ENCODE measurements around the gene TNS1.

The TNS1 gene

DNA sequence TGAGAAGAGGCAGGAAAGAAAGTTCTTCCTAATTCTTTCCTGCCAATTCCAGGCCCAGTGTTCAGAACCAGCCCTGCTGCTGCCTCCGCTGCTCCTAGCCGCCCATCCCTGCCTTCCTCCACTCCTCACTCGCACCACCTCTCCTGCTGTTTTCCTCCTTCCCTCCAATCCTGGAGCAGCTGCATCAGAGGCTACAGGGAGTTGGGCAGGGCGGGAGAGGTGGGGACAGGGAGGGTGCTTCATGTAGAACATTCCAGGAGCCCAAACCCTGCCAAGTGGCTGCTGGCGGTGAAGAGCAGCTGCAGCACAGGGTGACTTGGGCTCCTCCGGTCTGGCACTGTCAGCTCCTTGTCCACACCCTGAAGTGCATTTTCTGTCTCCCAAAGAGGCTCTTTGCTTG, 176.3 kb downstream of the TNS1 start:
- Mint-ChIP-seq H3K4me1 (ENCODE audit: low read depth in 2 of 2) (no peaks in the 10 kb centered on the region), H3K9me3 (no peaks in the 10 kb centered on the region)

DNA sequence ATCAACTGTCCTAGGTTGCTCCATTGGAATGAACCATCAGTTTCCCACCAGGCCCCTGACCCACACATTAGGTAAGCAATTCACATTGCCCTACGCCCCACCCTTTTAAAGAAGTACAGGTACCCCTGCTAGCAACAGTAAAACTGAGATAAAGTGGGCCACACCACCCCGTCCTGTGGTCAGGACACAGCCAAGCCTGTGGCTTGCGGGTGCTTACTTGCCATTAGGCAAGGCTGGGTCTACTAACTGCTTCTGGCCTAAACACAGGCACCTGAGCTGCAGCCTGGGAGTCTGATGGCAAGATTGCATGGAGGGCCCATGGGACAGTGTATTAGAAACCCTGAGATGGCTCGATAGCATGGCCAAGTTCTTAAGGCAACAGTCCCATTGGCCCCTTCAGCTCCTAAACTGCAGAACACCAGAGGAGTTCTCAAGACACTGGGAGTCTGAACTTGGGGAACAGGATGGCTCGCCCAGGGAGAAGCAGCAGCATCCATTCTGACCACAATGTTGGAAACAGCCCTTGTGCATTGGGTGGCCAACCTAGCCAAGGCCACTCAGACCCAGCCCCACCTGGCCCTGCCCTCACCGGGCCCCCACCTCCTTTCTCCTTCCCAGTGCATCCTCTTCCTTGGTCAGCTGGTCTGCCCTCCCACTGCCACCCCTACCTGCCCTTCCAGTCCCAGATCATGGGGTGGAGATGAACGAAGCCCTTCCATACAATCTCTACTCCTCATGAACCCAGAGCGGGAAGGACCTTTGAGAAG, 177.1 kb downstream of the TNS1 start:
- H3K27ac Mint-ChIP-seq, result peak overlapping the region in 1 of 2 donors; percentile 24
- no peaks in the 10 kb centered on the region for H3K4me1 Mint-ChIP-seq (ENCODE audit: low read depth in 2 of 2)
- peaks cover 5% of the 10 kb centered on the region for H3K36me3 Mint-ChIP-seq (ENCODE audit: insufficient read depth)
- no peak for ATAC-seq (replicated peaks)
- peaks cover 20 to 71% of the 10 kb centered on the region in 2 donors for H3K27me3 Mint-ChIP-seq
- H3K9me3 Mint-ChIP-seq, result no peaks in the 10 kb centered on the region
- H3K4me3 Mint-ChIP-seq, result no peak overlapping the region
- DNase-seq, result no peak

More for the DNA sequence above, 176.3 kb downstream of the TNS1 start:
- H3K36me3 Mint-ChIP-seq (ENCODE audit: insufficient read depth), result peaks cover 5% of the 10 kb centered on the region
- H3K4me3 Mint-ChIP-seq, result no peak overlapping the region
- DNase-seq (no peak), ATAC-seq (replicated peaks) (no peak)
- peak overlapping the region in 1 of 2 donors; percentile 24 for H3K27ac Mint-ChIP-seq
- peaks cover 20 to 75% of the 10 kb centered on the region in 2 donors for H3K27me3 Mint-ChIP-seq

DNA sequence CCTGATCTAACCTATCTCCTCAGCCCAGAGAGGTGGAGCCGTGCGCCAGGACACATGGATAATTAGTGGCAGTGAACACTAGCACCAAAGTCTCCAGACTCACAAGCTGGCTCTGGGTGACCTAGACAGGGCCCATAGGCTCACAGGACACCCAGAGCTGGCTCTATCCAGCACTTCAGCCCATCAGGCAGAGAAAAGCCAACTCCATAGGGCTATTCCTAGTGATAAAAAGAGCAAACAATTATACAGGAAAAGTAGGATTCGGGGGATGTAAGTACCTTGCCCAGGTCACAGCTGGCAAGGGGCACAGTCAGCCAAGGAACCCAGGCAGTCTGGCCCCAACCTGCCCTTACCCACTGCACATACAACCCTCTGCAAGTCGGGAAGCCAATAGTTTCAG, 178.6 kb downstream of the TNS1 start:
- Mint-ChIP-seq H3K4me3 (no peak overlapping the region), H3K36me3 (ENCODE audit: insufficient read depth) (peaks cover under 1% of the 10 kb centered on the region), H3K27ac (no peak overlapping the region), H3K27me3 (peaks cover 12 to 62% of the 10 kb centered on the region in 2 donors), H3K4me1 (ENCODE audit: low read depth in 2 of 2) (no peaks in the 10 kb centered on the region), H3K9me3 (no peaks in the 10 kb centered on the region)
- DNase-seq (no peak), ATAC-seq (replicated peaks) (no peak)

DNA sequence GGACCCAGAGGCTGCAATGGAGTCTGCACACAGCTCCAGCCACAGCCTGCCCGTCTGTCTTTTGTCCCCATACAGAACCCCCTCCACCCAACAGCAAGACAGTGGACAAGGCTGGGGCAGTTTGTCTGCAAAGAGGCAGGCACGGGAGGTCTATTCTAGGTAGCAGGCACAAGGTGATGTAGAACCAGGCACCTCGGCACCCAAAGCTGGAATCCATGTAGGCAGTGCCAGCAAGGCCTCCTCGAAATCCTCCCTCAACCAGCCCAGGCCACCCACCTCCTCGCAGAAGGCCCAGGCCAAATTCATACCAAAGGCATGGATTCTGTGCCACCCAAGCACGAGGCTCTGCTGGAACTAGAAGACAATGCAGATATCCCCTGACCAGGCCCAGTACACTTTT, 179.2 kb downstream of the TNS1 start:
- Mint-ChIP-seq H3K36me3 (ENCODE audit: insufficient read depth) (no peaks in the 10 kb centered on the region), H3K9me3 (no peaks in the 10 kb centered on the region), H3K27me3 (peaks cover 10 to 58% of the 10 kb centered on the region in 2 donors), H3K4me1 (ENCODE audit: low read depth in 2 of 2) (no peaks in the 10 kb centered on the region), H3K27ac (no peak overlapping the region), H3K4me3 (no peak overlapping the region)
- ATAC-seq (replicated peaks) (no peak), DNase-seq (no peak)

DNA sequence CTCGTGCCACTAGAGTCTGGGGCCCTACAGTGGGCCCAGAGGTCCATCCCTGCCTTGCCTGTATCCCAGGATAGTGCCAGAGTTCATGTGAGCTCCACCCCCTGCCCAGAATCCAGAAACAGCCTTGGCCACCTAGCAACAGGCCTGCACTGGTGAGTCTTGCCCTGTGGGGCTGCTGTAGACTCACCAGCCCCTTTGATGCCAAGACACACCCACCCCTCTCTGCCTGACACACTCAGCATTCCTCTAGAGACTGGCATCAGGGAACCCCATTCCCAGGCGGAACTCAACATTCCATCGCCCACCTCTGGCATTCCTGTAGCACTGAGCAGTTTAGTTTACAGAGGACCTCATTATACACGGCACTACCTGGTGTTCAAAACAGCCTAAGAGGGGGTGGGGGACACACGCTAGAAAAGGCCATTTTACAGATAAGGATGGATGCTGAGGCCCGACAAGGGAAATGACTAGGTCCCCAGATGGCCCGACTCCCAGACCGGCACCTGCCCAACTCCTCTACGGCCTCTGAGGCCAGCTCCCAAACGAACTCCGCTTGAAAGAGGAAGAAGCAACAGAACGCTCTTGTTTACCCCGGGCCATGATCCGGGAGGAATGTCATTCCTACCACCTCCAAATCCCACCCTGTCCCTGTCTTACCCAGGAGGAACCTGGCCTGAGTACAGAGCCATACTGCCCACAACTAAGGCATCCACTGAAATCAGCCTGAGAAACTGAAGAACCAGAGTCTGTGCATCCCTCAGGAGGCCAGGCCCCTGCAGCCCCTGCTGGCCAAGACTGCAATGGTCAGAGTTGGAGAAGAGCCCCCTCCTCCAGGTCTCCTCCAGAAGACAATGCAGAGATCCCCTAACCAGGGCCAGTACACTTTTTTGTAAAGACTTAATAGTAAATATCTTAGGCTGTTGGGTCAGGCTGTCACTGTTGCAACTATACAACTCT, 180.2 kb downstream of the TNS1 start:
- no peak for DNase-seq
- no peak for ATAC-seq (replicated peaks)
- Mint-ChIP-seq H3K9me3 (no peaks in the 10 kb centered on the region), H3K36me3 (ENCODE audit: insufficient read depth) (no peaks in the 10 kb centered on the region), H3K27ac (no peak overlapping the region), H3K4me1 (ENCODE audit: low read depth in 2 of 2) (no peaks in the 10 kb centered on the region), H3K4me3 (no peak overlapping the region), H3K27me3 (peaks cover 7 to 55% of the 10 kb centered on the region in 2 donors)

DNA sequence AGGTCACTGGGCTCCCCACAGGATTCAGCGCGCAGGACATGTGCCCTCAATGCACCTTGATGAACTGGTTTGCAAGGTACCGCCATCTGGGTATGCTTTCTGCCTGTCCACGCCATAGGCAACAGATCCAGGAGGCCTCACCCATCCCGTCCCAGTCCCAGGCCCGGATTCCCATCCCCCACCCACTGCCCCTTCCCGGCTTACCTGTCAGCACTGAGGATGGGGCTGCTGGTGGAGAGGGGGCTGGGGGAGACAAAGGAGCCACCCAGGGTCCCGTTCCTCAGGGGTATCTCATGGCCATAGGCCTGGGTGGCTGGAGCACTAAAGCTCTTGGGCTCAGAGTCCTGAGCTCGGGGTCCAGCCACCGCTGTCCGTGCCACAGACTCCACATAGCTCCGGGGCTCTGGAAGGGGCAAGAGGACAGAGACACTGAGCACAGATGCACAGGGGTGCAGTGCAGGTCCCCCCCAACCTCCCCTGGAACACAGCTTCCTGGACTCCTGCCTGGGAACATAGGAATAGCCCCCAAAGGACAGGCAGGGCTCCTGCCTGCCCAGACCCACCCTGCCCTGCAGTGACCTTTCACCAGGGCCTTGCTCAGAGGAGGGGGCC, 181.2 kb downstream of the TNS1 start:
- no peaks in the 10 kb centered on the region for H3K36me3 Mint-ChIP-seq (ENCODE audit: insufficient read depth)
- no peak for DNase-seq
- no peaks in the 10 kb centered on the region for H3K4me1 Mint-ChIP-seq (ENCODE audit: low read depth in 2 of 2)
- H3K27me3 Mint-ChIP-seq, result peaks cover under 1 to 50% of the 10 kb centered on the region in 2 donors
- ATAC-seq (replicated peaks), result no peak
- no peak overlapping the region for H3K4me3 Mint-ChIP-seq
- H3K9me3 Mint-ChIP-seq, result no peaks in the 10 kb centered on the region
- no peak overlapping the region for H3K27ac Mint-ChIP-seq

DNA sequence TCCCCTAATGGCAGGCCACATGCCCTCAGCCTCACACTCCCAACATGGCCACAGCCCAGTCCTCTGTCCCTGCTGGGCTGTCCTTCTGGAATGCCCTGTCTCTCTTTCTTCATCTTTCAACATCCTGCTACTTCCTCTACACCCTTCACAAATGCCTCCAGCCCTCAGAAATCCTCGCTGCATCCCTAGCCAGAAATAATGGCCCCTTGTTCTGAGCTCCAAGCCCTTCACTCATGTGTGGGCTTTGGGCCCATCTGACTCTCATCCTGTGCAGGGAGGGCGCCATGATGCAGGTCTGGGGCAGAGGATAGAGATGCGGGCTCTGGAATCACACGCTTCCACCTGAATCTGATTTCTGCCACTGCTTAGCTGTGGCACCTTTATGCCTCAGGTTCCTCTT, 181.9 kb downstream of the TNS1 start:
- Mint-ChIP-seq H3K4me1 (ENCODE audit: low read depth in 2 of 2) (no peaks in the 10 kb centered on the region), H3K4me3 (no peak overlapping the region), H3K27ac (no peak overlapping the region), H3K9me3 (no peaks in the 10 kb centered on the region), H3K36me3 (ENCODE audit: insufficient read depth) (no peaks in the 10 kb centered on the region), H3K27me3 (peaks cover 0 to 43% of the 10 kb centered on the region in 2 donors)
- DNase-seq (no peak), ATAC-seq (replicated peaks) (no peak)

DNA sequence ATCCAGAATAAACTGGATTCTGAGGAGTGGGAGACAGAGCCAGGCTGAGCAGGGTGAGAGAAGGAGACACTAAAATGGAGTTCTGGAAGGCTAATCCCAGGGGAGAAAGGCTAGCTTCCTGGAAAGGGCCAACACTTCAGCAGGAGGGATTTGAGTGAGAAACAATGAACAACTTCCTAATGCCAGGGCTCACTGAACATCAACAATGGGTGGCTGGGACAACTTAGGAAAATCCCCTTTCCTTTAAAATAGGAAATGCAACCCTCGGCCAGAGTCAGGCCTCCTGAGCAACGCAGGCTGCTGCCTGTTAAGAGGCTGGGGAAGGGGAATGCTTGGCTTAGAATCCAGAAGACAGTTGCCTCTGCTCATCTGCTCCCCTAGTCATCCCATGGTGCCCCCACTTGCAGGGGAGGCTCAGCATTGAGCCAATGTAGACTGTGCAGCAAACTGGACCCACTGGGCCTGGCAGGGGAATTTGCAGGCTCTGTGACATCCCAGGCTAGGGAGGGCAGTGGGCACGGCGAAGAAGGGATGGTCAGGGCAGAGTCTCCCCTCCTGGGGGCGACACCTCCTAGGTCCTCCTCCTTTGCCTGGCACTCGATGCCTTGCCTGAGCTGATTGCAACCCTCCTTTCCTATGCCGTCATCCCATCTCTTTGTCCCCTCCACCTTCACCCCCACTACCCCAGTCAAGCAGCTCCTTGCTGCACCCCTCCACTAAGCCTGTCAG, 182.5 kb downstream of the TNS1 start:
- ATAC-seq (replicated peaks), result no peak
- no peak for DNase-seq
- H3K36me3 Mint-ChIP-seq (ENCODE audit: insufficient read depth), result no peaks in the 10 kb centered on the region
- peaks cover 0 to 43% of the 10 kb centered on the region in 2 donors for H3K27me3 Mint-ChIP-seq
- H3K4me3 Mint-ChIP-seq, result no peak overlapping the region
- H3K9me3 Mint-ChIP-seq, result no peaks in the 10 kb centered on the region
- no peaks in the 10 kb centered on the region for H3K4me1 Mint-ChIP-seq (ENCODE audit: low read depth in 2 of 2)
- peak overlapping the region in 1 of 2 donors; percentile 30 for H3K27ac Mint-ChIP-seq

DNA sequence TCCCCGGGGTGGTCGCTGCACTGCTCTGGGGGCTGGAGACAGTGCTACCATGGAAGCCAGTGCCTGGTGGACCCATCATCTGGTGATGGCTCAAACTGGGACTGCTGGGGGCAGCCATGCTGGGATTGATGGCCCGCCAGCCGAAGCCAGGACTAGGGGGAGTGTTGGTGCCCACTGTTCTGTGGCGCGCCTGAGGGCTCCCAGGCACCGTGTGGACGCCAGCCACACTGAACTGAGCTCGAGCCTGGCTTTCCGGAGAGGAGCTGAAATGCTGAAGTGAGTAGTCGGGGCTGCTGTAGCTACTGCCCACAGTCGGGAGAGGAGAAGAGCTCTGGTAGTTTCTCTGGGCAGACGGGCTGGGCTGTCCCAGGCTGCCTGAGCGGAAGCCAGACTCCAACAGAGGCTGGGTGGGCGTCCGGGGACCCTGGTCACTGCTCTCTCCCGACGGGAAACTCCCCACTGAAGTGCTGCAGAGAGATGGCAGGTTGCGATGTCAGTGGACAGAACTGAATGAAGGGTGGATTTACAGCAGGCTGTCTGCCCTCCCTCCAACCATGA, 184.4 kb downstream of the TNS1 start:
- Mint-ChIP-seq H3K4me1 (ENCODE audit: low read depth in 2 of 2) (no peaks in the 10 kb centered on the region), H3K36me3 (ENCODE audit: insufficient read depth) (no peaks in the 10 kb centered on the region), H3K9me3 (no peaks in the 10 kb centered on the region), H3K4me3 (no peak overlapping the region), H3K27me3 (peaks cover 8 to 40% of the 10 kb centered on the region in 2 donors), H3K27ac (no peak overlapping the region)
- ATAC-seq (replicated peaks) (no peak), DNase-seq (no peak)

DNA sequence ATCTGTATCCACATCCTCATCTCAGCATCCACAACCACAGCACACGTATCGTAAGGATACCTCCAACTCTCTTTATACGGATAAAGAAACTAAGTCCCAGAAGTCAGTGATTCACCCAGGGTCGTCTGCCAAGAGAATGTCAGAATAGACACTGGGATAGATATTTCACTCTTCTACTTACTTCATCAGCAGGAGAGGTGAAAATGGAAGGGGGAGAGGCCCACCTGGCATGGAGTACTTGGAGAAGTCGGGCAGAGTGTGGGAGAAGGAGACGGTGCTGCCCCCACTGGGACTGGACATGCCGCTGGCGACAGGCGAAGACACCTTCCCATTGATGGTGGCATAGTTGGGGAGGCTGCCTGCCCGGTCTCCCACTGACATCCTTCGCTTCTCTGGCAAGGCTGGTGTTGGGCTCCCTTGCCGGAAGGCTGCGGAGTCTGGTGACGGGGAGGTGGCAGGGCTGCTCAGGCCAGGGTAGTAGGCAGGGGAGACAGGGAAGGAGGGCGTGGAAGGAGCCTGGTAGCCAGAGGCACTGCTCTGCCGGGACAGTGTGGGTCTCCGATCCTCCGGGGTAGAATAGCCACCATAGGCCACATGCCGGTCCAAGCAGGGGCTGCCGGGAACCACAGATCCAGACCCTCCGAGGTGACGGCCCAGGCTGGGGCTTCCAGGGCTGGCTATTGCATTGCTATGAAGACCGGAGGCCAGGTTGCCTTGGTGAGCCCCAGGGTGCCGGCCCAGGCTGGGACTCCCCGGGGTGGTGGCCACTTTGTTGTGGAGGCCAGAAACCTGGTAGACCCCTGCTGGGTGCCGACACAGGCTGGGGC, 185.1 kb downstream of the TNS1 start:
- Mint-ChIP-seq H3K36me3 (ENCODE audit: insufficient read depth) (no peaks in the 10 kb centered on the region), H3K27ac (no peak overlapping the region), H3K4me3 (no peak overlapping the region), H3K9me3 (no peaks in the 10 kb centered on the region), H3K4me1 (ENCODE audit: low read depth in 2 of 2) (no peaks in the 10 kb centered on the region), H3K27me3 (peaks cover 10 to 38% of the 10 kb centered on the region in 2 donors)
- no peak for DNase-seq
- ATAC-seq (replicated peaks), result no peak

DNA sequence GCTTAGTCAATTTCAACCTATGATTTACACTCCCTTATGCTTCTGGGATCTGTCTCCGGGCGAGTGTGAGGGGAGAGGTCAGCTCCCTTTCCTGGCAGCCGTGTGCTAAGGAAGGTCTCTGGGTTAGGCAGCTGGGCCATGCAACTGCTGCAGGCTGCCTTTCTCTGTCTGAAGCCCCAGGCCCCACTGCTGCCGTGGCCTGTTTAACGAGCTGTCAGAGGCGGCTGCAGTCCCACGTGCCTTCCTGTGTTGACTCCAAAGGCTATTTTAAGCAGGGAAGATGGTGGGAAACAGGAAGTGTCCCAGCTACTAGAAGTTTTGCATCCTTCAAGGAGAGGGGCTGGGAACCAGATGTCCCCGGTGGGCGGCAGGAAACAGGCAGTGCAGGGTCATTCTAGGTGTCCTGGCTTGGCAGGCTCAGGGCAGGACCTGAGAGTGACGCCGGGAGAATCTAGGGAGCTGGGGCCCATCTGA, 186.4 kb downstream of the TNS1 start:
- H3K4me3 Mint-ChIP-seq, result no peak overlapping the region
- H3K9me3 Mint-ChIP-seq, result no peaks in the 10 kb centered on the region
- H3K36me3 Mint-ChIP-seq (ENCODE audit: insufficient read depth), result no peaks in the 10 kb centered on the region
- DNase-seq, result no peak
- H3K27ac Mint-ChIP-seq, result no peak overlapping the region
- peaks cover 23 to 37% of the 10 kb centered on the region in 2 donors for H3K27me3 Mint-ChIP-seq
- H3K4me1 Mint-ChIP-seq (ENCODE audit: low read depth in 2 of 2), result no peaks in the 10 kb centered on the region
- no peak for ATAC-seq (replicated peaks)

DNA sequence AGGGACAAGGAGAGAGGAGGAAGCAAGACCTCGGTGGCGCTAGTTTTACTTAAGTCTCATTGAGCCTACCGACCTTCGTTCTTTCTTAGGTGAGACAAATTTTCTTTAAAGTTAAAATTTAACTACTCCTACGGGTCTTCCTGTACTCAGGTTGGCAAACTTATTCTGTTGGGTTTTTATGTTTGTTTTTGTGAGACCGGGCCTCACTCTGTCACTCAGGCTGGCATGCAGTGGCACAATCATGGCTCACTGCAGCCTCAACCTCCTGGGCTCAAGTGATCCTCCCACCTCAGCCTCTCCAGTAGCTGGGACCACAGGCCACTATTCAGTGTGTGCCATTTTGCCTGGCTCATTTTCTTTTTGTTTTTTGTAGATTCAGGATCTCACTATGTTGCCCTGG, 189.0 kb downstream of the TNS1 start:
- H3K27ac Mint-ChIP-seq, result no peak overlapping the region
- H3K27me3 Mint-ChIP-seq, result peaks cover 24 to 38% of the 10 kb centered on the region in 2 donors
- ATAC-seq (replicated peaks), result no peak
- no peaks in the 10 kb centered on the region for H3K36me3 Mint-ChIP-seq (ENCODE audit: insufficient read depth)
- no peaks in the 10 kb centered on the region for H3K9me3 Mint-ChIP-seq
- no peak for DNase-seq
- no peak overlapping the region for H3K4me3 Mint-ChIP-seq
- H3K4me1 Mint-ChIP-seq (ENCODE audit: low read depth in 2 of 2), result no peaks in the 10 kb centered on the region
